NCI-H446 (cell line): Measurements from ENCODE around the gene MVB12A.

Experiments
- DNase-seq, 2 experiments: peaks; one replicate each; lab custom pipeline; 2025; lab: John Stamatoyannopoulos, UW

Gene MVB12A

DNA sequence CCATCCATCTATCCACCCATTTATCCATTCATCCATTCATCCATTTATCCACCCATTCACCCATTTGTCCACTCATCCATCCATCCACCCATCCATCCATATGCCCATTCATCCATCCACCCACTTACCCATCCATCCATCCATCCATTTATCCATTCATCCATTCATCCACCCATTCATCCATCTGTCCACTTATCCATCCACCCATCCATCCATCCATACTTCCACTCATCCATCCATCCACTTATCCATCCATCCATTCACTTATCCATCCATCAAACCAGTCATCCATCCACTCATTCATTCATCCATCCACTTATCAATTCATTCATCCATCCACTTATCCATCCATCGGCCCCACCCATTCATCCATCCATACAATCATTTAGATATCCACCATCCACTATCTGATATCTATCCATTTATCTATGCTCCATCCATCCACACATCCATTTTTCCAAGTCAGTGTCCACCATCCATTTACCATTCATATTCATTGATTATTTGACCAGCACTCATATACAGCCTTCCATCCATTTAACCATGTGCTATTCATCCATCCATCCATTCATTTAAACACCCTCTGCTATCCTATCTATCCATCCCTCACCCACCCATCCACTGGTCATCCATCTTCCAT lies 25.8 kb downstream of the MVB12A start:
- DNase-seq = no peak

DNA sequence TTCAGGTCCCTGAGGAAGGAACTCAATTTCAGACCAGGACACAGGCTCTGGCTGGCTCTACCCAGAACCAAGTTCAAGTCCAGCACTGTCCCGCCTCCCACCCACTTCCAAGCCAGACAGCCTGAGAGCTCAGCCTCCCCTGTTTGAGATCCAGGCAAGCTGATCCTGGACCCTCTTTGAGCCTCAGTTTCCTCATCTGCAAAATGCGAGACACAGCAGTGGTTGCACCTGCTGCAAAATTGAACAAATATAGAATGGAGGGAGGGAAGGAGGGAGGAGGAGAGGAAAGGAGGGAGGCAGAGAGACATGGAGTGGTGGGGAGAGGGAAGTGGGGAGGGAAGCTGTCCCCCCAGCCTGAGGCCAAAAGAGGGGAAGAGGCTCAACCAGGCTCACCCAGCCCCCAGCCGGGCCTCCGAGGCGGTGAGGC lies 27.9 kb downstream of the MVB12A start:
- DNase-seq = no peak

DNA sequence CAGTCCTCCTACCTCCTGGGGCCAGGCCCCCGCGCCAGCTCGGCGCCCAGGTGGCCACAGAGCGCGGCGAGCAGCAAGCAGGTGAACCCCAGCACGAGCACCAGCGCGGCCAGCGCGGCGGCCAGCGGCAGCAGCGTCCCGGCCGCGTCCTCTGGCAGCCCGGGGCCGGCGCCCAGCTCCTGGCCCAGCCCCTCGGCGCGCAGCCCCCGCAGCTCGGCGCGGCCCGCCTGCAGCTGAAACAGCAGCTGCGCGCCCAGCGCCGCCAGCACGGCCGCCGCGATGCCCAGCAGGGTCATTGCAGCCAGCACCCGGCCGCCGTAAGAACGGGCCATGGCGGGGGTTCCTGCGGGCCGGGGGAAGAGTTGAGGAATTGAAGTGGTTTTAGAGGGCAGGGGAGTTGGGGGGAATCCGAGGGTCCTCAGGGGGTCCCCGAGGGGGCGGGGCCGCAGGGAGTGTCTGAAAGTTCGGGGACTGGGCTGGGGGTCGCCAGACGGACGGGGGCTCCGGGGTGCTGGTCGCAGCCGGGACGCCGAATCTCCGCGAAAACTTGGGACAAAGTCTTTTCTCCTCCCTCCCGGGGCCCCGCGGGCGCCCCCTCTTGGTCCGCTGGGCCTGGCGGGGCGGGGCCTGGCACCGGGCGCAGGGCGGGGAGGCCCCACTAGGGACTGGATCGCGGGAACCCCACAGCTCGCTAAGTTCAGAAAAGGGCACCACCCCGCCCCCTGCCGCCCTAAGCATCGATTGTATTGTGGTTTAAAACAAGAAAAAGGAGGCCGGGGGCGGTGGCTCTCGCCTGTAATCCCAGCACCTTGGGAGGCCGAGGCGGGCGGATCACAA lies 28.5 kb downstream of the MVB12A start, which contains the start of gene TMEM221:
TMEM221 (minus strand) TSS at position 538 of the 837 bp plus-strand sequence; CDS start at position 332, 206 bp downstream.
- DNase-seq = no peak

DNA sequence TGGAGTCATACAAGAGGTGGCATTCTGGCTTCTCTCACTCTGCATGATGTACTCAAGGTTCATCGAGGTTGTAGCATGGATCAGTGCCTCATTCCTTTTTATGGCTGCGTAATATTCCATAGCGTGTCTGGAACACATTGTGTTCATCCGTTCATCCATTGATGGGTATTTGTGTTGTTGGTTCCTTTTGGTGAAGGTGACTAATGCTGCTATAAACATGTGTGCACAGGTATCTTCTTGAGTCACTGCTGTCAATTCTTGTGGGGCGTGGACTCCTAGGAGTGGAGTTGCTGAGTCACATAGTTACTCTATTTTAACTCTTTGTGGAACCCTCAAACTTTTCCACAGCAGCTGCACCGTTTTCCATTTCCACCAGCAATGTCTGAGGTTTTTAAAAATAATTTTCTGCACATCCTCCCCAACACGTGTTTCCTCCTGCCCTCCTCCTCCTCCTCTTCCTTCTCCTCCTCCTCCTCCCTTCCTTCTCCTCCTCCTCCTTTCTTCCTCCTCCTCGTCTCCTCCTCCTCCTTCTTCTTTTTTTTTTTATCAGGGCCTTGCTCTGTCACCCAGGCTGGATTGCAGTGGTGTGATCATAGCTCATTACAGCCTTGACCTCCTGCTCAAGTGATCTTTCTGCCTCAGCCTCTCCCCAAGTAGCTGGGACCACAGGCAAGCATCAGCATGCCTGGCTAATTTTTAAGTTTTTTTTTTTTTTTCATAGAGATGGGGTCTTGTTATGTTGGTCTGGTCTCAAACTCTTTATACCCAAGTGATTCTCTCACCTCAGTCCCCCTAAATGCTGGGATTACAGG lies 30.6 kb downstream of the MVB12A start:
- DNase-seq = no peak

DNA sequence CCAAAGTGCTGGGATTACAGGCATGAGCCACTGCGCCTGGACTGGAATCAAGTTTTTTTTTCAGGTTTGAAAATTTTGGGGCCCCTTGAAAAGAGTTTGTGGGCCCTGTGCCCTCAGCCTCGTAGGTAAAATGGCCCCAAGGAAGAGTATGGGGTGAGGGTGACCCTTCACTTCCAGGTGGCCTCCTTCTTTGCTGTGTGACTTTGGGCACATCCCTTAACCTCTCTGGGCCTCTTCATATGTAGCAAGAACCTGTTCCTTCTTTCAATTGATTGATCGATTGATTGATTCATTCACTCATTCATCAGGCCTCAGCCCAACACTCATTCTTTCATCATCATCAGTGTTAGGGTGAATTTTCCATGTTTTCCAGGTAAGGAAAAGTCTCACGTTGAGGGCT lies 32.0 kb downstream of the MVB12A start:
- no peak for DNase-seq

DNA sequence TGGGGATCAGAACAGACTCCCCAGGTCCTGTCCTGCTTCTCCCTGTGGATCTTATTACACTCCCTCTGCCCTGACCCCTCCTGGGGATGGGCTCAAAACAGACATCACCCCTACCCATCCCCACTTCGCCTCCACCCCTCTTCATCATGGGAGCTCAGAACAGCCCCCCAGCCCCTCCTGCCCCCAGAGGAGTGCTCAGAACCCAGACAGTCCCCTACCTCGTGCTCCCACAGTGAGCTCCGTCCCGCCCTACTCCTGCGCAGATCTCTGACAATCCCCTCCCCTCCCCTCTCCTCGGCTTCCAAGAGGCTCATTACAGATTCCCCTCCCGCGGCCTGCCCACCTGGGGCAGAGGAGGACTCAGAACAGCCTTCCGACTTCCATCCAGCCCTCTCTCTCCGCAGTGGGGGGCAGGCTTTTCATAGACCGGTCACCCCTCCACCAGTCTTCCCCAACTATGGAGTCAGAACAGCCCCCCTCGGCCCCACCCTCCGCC lies 34.8 kb downstream of the MVB12A start:
- DNase-seq = no peak

DNA sequence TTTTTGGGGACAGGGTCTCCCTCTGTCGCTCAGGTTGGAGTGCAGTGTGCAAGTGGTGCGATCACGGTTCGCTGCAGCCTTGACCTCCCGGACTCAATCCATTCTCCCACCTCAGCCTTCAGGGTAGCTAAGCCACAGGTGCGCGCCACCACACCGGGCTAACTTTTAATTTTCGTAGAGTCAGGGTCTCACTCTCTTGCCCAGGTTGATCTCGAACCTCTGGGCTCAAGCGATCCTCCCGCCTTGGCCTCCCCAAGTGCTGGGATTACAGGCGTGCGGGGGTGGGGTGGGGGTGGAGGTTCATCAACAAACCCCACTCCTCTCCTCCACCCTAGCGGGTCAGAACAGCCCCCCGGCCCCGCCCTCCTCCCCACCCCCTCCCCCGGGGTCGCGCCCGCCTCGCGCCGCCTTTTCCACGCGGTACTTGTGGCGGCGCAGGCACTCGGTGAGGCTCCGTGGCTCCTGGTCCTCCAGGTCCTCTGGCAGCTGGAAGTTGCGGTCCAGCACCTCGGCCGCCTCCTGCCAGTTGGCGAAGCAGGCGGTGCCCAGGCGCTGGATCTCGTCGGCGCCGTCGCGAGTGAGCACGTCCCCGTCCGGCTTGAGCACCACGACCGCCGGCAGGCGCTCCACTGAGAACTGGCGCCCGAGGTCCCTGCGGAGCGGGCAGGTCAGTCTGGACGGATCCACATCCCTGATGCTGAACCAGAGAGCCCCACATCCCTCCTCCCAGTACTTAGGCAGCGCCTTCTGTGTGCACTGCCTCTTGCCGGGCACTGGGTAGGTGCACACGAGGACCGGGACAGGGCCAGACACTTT lies 35.7 kb downstream of the MVB12A start:
- DNase-seq = no peak

DNA sequence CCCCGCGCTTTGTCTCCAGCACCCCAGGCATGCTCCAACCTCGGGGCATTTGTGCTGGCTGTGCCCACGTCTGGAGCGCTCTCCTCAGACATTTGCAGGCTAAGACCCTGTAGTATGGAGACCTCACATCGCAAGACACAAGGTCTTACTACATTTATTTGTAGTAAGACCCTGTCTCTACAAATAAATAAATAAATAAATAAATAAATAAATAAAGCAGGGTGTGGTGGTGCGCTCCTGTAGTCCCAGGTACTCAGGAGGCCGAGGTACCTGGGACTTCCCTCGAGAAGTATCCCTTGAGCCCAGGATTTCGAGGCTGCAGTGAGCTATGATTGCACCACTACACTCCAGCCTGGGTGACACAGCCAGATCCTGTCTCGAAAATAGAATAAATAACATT lies 36.3 kb downstream of the MVB12A start:
- DNase-seq = no peak

DNA sequence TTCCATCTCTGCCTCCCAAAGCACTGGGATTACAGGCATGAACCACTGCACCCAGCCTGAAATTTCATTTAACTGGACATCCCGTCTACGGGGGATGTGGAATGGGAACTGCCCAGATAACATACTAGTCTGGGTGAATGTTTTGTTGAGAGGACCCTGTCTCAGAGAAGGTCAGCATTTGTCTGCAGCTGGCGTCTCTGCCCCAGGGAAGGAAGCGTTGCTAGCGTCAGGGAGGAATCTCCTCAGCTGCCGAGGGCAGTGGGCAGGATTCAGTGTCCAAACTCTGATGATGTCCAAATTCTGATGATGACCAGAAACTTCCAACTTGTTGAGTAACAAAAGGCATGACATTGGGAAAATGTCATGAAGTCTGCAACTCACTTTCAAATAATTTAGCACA lies 37.8 kb downstream of the MVB12A start:
- DNase-seq = no peak

DNA sequence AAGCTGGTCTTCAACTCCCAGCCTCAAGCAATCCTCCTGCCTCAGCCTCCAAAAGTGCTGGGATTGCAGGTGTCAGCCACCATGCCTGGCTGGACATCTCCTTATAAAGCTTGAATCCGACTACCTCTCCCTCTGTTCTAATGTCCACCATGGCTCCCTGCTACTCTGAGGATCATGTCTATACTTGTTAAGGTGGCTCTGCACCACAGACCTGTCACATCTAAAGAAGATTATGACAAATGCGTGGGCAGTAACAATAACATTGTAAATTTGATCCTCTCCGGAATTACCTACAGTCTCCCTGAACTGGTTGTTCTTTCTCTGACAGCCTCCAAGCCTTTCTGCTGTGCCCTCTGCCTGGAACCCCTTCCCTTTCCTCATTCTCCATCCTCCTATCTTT lies 39.1 kb downstream of the MVB12A start:
- DNase-seq = no peak

DNA sequence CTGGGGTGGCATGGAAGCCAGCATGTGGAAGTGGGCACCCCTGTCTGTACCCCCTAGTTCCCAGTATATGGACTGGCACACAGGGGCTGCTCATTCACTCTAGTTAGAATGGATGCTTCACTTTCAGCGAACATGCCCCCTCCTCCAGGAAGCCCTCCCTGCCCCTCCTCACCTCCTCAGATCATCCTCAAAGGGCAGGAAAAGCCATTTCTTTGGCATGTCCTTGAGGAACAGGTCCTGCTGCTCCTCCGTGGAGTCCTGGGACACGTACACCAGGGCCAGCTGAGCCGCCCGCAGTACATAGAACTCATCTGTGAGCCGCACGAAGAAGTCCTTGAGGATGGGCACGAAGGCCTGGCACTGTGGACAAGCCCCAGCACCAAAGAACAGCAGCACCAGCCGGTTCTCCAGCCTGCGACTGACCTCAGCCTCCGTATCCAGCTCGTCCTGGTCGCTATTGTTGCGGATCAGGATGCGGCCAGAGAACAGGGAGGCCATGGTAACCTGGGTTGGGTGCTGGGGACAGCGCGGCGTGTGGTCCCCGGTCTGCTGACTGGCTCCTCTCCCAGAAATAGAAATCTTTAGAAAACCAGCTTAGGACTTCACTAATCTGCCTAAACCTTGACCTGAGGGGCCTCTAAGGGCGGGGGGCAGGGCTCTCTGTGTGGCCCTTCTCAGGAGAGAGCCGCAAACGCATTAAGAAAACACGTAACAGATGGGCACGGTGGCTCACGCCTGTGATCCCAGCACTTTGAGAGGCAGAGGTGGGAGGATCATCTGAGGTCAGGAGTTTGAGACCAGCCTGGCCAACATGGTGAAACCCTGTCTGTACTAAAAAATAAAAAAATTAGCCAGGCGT lies 40.8 kb downstream of the MVB12A start, which contains the start of gene NXNL1:
NXNL1 (minus strand) TSS at position 555 of the 859 bp plus-strand sequence; CDS start at position 498, 57 bp downstream.
- no peak for DNase-seq

DNA sequence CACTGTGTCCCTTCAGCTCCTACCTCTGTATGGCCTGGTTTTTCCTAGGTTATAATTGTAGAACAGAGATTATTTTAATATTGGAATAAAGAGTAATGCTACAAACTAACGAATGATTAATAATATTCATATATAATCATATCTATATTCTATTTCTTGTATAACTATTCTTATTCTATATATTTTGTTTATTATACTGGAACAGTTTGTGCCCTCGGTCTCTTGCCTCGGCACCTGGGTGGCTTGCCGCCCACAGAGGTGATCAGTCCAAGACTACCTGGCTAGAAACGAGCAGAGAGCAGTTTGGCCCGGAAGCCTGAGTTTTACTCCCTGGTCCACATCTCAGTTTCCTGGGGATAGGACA lies 46.6 kb downstream of the MVB12A start:
- no peak for DNase-seq

DNA sequence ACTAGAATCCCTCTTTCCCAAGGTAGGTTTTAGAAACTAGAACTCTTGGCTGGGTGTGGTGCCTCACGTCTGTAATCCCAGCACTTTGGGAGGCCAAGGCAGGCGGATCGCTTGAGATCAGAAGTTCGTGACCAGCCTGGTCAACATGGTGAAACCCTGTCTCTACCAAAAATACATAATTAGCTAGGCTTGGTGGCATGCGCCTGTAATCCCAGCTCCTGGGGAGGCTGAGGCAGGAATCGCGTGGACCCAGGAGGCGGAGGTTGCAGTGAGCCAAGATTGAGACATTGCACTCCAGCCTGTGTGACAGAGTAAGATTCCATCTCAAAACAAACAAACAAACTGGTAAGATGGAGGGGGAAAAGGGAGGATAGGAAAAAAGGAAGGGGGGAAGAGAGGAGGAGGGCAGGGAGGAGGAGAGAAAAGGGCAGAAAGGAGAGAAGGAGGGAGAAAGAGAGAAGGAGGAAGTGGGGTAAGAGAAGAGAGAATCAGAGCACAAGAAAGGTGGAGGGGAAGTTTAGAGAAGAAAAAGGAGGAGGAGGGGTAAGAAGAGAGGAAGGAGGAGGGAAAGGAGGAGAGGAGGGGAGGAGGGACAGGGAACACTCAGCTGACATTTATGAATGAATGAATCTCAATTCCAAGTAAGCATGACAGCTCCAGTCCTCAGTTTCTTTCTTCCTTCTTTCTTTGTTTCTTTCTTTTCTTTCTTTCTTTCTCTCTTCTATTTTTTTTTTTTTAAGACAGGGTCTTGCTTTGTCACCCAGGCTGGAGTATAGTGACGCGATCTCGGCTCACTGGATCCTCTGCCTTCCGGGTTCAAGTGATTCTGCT lies 47.8 kb downstream of the MVB12A start:
- DNase-seq = no peak

DNA sequence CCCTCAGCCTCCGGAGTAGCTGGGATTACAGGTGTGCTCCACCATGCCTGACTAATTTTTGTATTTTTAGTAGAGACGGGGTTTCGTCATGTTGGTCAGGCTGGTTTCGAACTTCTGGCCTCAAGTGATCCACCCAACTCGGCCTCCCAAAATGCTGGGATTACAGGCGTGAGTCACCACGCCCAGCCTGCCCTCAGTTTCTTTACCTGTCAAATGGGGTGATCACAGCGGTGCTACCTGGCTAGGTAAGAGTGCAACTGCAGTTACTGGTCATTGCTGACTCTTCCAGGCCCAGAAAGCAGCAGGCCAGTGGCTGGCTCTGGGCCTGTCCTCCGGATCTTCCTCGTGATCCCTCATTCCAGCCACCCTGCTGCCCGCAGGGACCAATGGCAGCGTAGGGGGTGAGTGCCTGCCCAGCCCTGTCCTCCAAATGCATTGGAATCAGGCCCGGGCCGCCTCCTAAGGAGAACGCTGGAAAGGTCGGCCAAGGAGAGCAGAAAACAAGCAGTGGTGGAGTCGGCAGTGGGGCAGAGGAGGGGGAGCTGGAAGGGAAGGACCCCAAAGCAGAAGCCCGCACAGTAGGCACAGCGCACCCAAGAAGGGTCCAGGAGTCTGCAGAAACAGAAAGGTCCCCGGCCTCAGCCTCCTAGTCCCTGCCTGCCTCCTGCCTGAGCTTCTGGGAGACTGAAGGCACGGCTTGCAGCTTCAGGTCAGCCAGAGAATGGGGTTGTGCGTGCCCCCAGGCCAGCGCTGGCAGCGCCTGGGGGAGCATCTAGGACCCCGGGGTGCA lies 48.6 kb downstream of the MVB12A start:
- DNase-seq = no peak

DNA sequence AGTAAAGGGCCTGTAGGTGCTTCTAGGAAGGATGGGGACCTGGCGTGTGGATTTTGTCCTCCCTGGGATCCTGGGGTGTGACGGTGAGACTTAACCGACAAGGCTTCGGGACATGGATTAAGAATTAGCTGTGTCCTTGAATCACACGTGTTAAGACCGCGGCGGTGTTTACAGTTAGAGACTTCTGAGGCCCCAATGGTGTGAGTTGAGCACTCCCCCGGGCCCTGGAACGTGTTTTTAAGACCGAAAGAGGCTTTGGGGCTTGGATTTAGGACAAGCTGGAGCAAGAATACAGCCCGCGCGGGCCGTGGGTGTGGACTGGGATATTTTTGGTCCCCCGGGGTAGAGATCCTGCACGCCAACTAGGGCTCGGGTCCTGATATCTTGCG lies 49.2 kb downstream of the MVB12A start:
- no peak for DNase-seq

DNA sequence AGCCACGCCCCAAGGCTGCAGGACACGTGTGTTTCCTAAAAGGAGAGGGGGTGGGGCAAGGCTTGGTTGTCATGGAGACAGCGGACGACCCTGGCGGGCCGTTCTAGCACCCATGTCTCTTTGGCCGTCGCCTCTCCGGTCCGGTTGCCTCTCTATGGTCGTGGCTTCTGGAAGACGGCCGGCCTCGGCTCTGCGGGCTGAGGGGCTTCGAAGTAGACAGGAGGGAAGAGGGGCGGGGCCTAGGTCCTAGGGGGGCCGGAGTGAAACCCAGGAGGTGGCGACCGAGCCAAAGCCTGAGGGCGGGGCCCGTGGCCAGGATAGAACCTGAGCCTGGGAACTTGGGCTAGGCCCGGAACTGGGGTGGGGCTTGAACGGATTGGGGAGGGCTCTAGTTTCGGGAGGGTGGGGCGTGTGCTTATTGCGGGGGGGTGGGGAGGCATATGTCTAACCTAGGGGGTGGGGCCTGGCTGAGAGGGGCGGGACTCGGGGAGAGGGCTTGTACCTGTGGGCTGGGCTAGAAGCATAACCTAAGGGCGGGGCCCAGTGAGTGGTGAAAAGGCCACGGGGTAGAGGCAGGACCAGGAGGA lies 49.7 kb downstream of the MVB12A start:
- DNase-seq = peak; percentile 97 to 98

DNA sequence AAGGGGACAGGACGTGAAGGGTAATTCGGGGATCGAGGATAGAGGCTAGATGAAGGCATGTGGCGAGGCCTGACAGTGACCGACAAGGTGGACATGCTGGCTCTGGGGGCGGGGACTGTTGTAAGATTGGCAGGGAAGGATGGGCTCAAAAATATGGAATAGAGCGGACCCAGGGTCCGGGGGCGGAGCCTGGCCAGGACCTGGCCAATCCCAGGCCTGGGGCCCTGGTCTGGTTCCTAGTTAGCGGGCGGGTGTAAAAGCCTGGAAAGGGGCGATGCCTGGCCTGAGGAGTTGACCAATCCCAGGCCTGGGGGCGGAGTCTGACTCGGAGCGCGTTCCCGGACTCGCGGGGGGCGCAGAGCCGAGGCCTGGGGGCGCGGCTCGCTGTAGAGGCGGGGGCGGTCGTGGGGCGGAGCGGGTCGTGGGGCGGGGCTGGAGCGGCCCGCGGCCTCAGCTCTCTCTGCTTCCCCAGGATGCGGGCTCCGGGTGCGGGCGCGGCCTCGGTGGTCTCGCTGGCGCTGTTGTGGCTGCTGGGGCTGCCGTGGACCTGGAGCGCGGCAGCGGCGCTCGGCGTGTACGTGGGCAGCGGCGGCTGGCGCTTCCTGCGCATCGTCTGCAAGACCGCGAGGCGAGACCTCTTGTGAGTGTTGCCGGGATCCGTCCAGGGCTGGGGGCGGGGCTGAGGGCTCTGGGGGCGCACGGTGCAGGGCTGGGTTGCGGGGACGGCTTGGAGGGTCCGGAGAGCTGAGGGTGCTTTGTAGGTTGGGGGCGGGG lies 50.4 kb downstream of the MVB12A start, which contains the start of gene SLC27A1:
SLC27A1 (plus strand) TSS at position 457 of the 774 bp plus-strand sequence; CDS start at position 474, 17 bp downstream.
- peak; percentile 98 to 100 for DNase-seq
